GM10248 (cell line): Measurements from ENCODE around the gene DOCK1.

Experiments used
- CTCF ChIA-PET: fragments of 300-600 bp; sonication (Branson Sonifier 250); formaldehyde crosslinking; extraction: SDS; loops from one replicate; lab custom pipeline; 2021; ENCODE audit warnings: antibody characterized with exemption; lab: Yijun Ruan, JAX
- POLR2A ChIA-PET: fragments of 350-650 bp; sonication (Branson Sonifier 250); formaldehyde crosslinking; extraction: SDS; loops from one replicate; lab custom pipeline; 2020; ENCODE audit warnings: antibody characterized with exemption; lab: Yijun Ruan, JAX
- DNase-seq: peaks from one replicate; pipeline ENCODE4 v3.0.0; 2012; ENCODE audit errors: extremely low spot score
- CTCF ChIP-seq: IDR thresholded peaks from 2 replicates; pipeline ENCODE4 v1.5.1; 2012; ENCODE audit warnings: mild to moderate bottlenecking, low read depth; ENCODE audit errors: extremely low read depth, missing control alignments, control extremely low read depth

DOCK1 gene

GRCh38 chr10:127000598-127000997 lies 95.4 kb downstream of the DOCK1 start:
- no peak for TF ChIP-seq CTCF

GRCh38 chr10:127003032-127003685 lies 97.9 kb downstream of the DOCK1 start:
- CTCF ChIA-PET: no interaction called here
- TF ChIP-seq CTCF: no peak
- POLR2A ChIA-PET: no interaction called here
- no peak for DNase-seq

More at GRCh38 chr10:127000598-127000997, 95.4 kb downstream of the DOCK1 start:
- DNase-seq: no peak
- POLR2A ChIA-PET: no interaction called here
- CTCF ChIA-PET: no interaction called here

GRCh38 chr10:127006453-127006852 lies 101.2 kb downstream of the DOCK1 start:
- POLR2A ChIA-PET: no interaction called here
- TF ChIP-seq CTCF: no peak
- no peak for DNase-seq
- CTCF ChIA-PET: no interaction called here

- TF ChIP-seq CTCF: no peak
- ChIA-PET CTCF (no interaction called here), POLR2A (no interaction called here)
- DNase-seq: no peak
Observed at GRCh38 chr10:127009366-127009765, 104.1 kb downstream of the DOCK1 start.

- no peak for TF ChIP-seq CTCF
- DNase-seq: no peak
- POLR2A ChIA-PET: no interaction called here
- CTCF ChIA-PET: no interaction called here
Observed at GRCh38 chr10:127011174-127011573, 105.9 kb downstream of the DOCK1 start.

GRCh38 chr10:127012071-127012768 lies 107.0 kb downstream of the DOCK1 start:
- POLR2A ChIA-PET: no interaction called here

More at GRCh38 chr10:127012071-127012768, 107.0 kb downstream of the DOCK1 start:
- CTCF ChIA-PET: no interaction called here
- DNase-seq: no peak
- no peak for TF ChIP-seq CTCF
